Stomach (tissue), 9 donors: ENCODE measurements around the gene C17orf100. TPM values are rescaled to one million over a fixed set of nuclear protein-coding genes. Genes with fewer than 3 reads are reported as not detected.

ENCODE experiments used
- DNase-seq, 2 donors: peaks; one replicate each; pipeline versions ENCODE4 v3.0.0 to v3.0.0-alpha.2; 2013 to 2019
- H3K27ac ChIP-seq, 5 donors: fragments of 200-600 bp in 4 of 5; sonication (generic) in 4 of 5; one replicate each; pipeline ENCODE4 v1.5.1; 2013 to 2019; ENCODE audit warnings: mild to moderate bottlenecking in 1 of 5, moderate library complexity in 1 of 5
- H3K27me3 ChIP-seq, 3 donors: fragments of 200-600 bp; sonication (generic); one replicate each; pipeline ENCODE4 v1.5.1; 2017 to 2019; ENCODE audit warnings: mixed run types in 1 of 3
- H3K36me3 ChIP-seq, 4 donors: fragments of 200-600 bp; sonication (generic); 1 replicate in 3 of 4; 2 replicates in 1 of 4; pipeline ENCODE4 v1.5.1; 2016 to 2019
- H3K4me1 ChIP-seq, 4 donors: fragments of 200-600 bp; sonication (generic); one replicate each; pipeline ENCODE4 v1.5.1; 2016 to 2019
- H3K4me3 ChIP-seq, 4 donors: fragments of 200-600 bp; sonication (generic) in 3 of 4; one replicate each; pipeline ENCODE4 v1.5.1; 2016 to 2019; ENCODE audit warnings: mild to moderate bottlenecking in 1 of 4
- H3K9me3 ChIP-seq, 4 donors: fragments of 200-600 bp; sonication (generic); one replicate each; pipeline ENCODE4 v1.5.1; 2016 to 2019
- CTCF ChIP-seq, 7 experiments: fragments of 450-650 bp in 4 of 7; fragments of 200-600 bp in 3 of 7; sonication (generic) in 3 of 7; IDR thresholded peaks; one replicate each; pipeline ENCODE4 v1.5.1; 2016 to 2019; ENCODE audit warnings: antibody characterized with exemption in 7 of 7, control low read depth in 2 of 7, mild to moderate bottlenecking in 1 of 7
- EP300 ChIP-seq: sonication (generic); formaldehyde crosslinking; IDR thresholded peaks from one replicate; pipeline ENCODE4 v1.6.1; 2017; ENCODE audit warnings: antibody characterized with exemption
- POLR2A ChIP-seq, 4 donors: fragments of 450-650 bp; IDR thresholded peaks; one replicate each; pipeline ENCODE4 v1.6.1; 2016; ENCODE audit warnings: antibody characterized with exemption in 4 of 4, control low read depth in 2 of 4, mild to moderate bottlenecking in 1 of 4, moderate library complexity in 1 of 4
- POLR2AphosphoS5 ChIP-seq, 3 donors: sonication (generic); formaldehyde crosslinking; IDR thresholded peaks; one replicate each; pipeline ENCODE4 v1.6.1; 2016; ENCODE audit warnings: antibody characterized with exemption in 3 of 3
- WGBS, 5 donors: extraction: QIAGEN DNeasy Blood & Tissue Kit in 3 of 5; methylation state at CpG; one replicate each; pipeline versions ENCODE4 v1.1.5 to v1.1.7; 2013 to 2018; 5-methylcytosine and 5-hydroxymethylcytosine counted together
- intact Hi-C: fragments of 100-400 bp; cut with DNase I; formaldehyde crosslinking; loops from one replicate; pipeline ENCODE4 v1.15.1; 2023; ENCODE audit warnings: low total_unique reads
- polyA plus RNA-seq, 3 donors: library from polyadenylated mRNA; stranded (reverse); fragments of 200-250 nt; gene quantifications; one replicate each; pipeline ENCODE4 v1.2.3, GENCODE V29; 2013
- total RNA-seq, 5 donors: library from RNA; depleted of rRNA; stranded (reverse); fragments of >200 nt; gene quantifications; one replicate each; pipeline versions ENCODE4 v1.1.0 to v1.2.3, GENCODE V29; 2014 to 2016
- donor health status: healthy with polysubstance abuse.
- donor health status: Bipolar disorder and iron deficiency.
- donor health status: healthy.

Gene C17orf100
- total and polyA plus RNA-seq, 8 donors, result 0.55 to 14.2 (median 1.8) TPM; not detected in 2

GRCh38 chr17:6638046-6638908 lies 13.3 kb upstream of the C17orf100 start:
- Histone ChIP-seq H3K4me3 (peak overlapping the region in 1 of 4 donors; percentile 92), H3K36me3 (peaks cover 11 to 29% (median 20%) of the 10 kb centered on the region in 4 donors), H3K27me3 (no peaks in the 10 kb centered on the region), H3K4me1 (peaks cover 25 to 61% (median 45%) of the 10 kb centered on the region in 4 donors), H3K9me3 (no peaks in the 10 kb centered on the region), H3K27ac (no peak overlapping the region)
- DNase-seq, result no peak
- intact Hi-C loops, result no loop called here
- 76 to 87% (median 78%) methylated on average over 18 to 24 of the region's 24 CpGs for WGBS, 5 donors
- TF ChIP-seq POLR2AphosphoS5 (IDR thresholded peaks at IDR 0.05), result no peak
- TF ChIP-seq CTCF (IDR thresholded peaks at IDR 0.05), result no peak

GRCh38 chr17:6639014-6639585 lies 12.5 kb upstream of the C17orf100 start:
- TF ChIP-seq POLR2A (IDR thresholded peaks at IDR 0.05) (no peak), EP300 (no peak), POLR2AphosphoS5 (IDR thresholded peaks at IDR 0.05) (no peak), CTCF (IDR thresholded peaks at IDR 0.05) (no peak)
- Histone ChIP-seq H3K27ac (peak overlapping the region in 3 of 5 donors; percentile 85 to 90 (median 88)), H3K4me1 (peaks cover 25 to 65% (median 49%) of the 10 kb centered on the region in 4 donors), H3K27me3 (no peaks in the 10 kb centered on the region), H3K36me3 (peaks cover 7 to 29% (median 20%) of the 10 kb centered on the region in 4 donors), H3K9me3 (no peaks in the 10 kb centered on the region), H3K4me3 (peak overlapping the region; percentile 68 to 92 (median 86))
- 30 to 38% (median 36%) methylated on average over 11 to 15 of the region's 15 CpGs for WGBS, 5 donors
- intact Hi-C loops, result no loop called here
- DNase-seq, result no peak

- peak in 1 of 2 donors; percentile 74 for DNase-seq
- intact Hi-C loops, result no loop called here
- WGBS, 5 donors, result 0 to 1% (median 1%) methylated on average over 41 to 67 of the region's 67 CpGs
Observed at GRCh38 chr17:6639586-6640535, 11.7 kb upstream of the C17orf100 start.

More at GRCh38 chr17:6639586-6640535, 11.7 kb upstream of the C17orf100 start:
- Histone ChIP-seq H3K4me3 (peak overlapping the region; percentile 68 to 92 (median 86)), H3K9me3 (no peaks in the 10 kb centered on the region), H3K27me3 (no peaks in the 10 kb centered on the region), H3K36me3 (peaks cover 10 to 29% (median 20%) of the 10 kb centered on the region in 4 donors), H3K27ac (peak overlapping the region; percentile 80 to 90 (median 85)), H3K4me1 (peaks cover 25 to 65% (median 49%) of the 10 kb centered on the region in 4 donors)
- TF ChIP-seq POLR2A (IDR thresholded peaks at IDR 0.05) (no peak), CTCF (IDR thresholded peaks at IDR 0.05) (no peak), EP300 (no peak), POLR2AphosphoS5 (IDR thresholded peaks at IDR 0.05) (no peak)
